LNCAP (cell line): ENCODE results near the gene CDH13.

Experiments used
- TF ChIP-seq, protein P1 (sequence below): fragments of 450-650 bp; IDR thresholded peaks from 2 replicates; pipeline ENCODE4 v1.5.1; 2017; ENCODE audit warnings: mild to moderate bottlenecking

CDH13 gene

DNA sequence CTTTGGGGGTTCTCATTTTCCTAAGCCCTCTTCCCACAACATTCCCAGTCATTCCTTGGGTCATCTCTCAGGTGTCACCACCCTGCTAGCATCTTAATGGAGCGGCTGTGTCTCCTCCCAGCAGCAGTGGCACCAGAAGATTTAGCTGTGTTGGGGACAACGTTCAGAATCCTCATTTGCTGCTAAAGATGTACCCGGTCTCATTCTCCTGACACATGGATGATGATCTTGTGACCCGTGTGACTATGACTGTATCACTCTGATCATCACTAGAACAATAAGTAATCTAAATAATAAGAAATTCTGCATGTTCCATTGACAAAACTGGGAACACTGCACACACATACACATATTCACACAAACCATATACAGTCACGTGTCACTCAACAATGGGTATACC lies 781.2 kb downstream of the CDH13 start:
- TF ChIP-seq, protein P1, sequence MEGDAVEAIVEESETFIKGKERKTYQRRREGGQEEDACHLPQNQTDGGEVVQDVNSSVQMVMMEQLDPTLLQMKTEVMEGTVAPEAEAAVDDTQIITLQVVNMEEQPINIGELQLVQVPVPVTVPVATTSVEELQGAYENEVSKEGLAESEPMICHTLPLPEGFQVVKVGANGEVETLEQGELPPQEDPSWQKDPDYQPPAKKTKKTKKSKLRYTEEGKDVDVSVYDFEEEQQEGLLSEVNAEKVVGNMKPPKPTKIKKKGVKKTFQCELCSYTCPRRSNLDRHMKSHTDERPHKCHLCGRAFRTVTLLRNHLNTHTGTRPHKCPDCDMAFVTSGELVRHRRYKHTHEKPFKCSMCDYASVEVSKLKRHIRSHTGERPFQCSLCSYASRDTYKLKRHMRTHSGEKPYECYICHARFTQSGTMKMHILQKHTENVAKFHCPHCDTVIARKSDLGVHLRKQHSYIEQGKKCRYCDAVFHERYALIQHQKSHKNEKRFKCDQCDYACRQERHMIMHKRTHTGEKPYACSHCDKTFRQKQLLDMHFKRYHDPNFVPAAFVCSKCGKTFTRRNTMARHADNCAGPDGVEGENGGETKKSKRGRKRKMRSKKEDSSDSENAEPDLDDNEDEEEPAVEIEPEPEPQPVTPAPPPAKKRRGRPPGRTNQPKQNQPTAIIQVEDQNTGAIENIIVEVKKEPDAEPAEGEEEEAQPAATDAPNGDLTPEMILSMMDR, result no peak

DNA sequence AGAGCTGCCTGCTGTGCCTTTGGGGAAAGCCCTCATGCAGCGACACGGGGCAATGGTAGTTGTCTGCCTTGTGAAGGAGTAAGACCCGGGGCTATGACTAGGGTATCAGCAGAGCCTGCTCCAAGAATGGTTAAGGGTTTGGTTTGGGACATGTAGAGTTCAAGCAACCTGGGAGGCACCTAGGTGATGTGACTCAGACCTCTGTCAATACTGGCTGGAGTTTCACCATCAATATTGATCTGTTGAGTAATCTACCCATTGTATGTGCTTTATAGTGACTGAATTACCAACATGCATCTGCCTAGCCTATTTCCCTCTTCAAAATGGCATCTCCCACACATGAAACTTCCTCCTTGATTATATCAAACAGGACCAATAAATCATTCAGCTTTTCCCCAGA lies 782.6 kb downstream of the CDH13 start:
- TF ChIP-seq, protein P1, result no peak

DNA sequence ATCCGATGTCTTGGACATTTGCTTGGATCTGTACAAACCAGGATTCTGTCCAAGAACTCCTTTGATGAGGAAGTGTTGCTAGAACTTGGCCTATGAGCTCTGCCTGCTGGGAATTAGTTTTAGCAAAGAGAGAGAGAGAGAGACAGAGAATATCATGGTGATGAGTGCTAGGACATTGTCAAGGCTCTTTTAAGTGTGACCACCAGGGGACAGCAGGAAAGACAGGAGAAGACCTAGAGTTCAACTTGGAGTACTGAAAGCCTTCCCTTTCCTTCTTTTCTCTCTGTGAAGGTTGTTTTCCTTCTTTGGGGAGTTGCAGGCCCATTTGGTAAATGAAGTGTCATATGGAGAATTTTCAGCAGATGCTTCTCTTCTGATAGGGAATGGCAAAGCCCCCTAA lies 791.8 kb downstream of the CDH13 start:
- TF ChIP-seq, protein P1, result no peak

DNA sequence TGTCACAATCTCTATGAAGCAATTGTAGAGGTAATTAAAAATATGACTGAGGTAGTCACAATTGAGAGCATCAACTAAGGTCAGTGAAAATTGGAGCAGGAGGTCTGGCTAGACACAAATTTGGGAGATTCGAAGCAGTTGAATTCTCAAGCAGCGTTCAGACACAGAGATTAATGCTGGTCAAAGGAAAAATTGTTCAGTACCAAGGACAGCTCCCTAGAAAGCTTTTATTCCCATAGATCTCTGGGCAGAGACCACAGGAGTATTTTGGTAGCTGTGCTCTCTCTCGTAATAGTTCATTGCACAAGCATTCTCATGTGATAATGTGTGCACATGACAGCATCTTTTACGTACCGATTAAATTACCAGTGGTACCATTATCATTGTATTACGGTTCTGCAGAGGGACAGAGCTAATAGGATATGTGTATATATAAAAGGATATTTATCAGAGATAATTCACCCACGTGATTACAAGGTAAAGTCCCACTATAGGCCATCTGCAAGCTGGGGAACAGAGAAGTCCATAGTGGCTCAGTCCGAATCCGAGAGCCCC lies 793.5 kb downstream of the CDH13 start:
- TF ChIP-seq, protein P1, result no peak

DNA sequence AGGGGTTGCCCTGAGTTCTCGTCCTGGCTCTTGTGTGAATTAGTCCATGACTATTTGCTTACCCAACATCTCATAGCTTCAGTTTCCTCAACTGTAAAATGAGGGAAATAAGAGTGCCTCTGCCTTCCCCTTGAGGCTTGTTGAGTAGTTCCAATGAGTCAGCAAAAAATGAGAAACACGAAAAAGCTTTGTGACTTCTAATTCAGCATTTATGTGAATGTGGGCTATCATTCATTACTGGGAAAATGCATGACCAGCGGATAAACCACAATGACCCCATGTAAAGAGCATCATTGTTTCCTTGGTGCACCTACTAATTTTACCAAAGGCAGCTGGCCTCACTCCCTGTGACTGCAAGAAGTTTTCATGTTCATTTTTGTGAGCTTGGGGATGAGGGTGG lies 806.4 kb downstream of the CDH13 start:
- TF ChIP-seq, protein P1, result no peak

DNA sequence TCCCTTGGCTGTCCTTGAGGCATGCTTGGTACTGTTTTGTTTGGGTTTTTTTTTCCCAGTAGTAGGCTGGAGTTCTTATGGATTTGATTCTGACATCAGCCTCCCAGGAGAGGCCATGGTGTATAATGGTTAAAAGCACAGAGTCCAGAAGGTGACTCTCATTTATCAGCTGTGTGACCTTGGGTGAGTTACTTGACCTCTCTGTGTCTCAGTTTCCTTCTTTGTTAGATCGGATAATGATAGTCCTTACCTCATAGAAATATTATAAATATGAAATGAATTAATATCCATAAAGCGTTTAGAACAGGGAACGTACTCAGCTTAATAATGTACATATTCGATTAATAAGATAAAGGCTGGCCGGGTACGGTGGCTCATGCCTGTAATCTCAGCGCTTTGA lies 810.3 kb downstream of the CDH13 start:
- TF ChIP-seq, protein P1, result no peak

DNA sequence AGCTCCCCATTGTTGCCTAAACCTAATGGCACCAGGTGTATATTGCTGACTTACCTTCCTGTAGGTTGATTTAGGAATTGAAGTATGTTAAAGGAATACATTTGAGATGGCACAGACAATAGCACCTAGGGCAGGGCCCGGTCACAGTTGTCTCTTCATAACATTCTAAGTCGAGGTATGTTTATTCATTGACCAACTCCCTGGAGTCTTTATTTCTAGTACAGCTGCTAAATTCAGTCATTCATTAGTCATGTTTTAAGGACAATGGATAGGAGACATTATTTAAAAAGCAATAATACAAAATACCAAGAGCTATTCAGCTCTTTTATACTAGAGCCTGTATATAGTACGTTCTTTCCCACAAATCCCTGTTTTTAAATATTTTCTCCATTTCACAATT lies 811.6 kb downstream of the CDH13 start:
- TF ChIP-seq, protein P1, result no peak

DNA sequence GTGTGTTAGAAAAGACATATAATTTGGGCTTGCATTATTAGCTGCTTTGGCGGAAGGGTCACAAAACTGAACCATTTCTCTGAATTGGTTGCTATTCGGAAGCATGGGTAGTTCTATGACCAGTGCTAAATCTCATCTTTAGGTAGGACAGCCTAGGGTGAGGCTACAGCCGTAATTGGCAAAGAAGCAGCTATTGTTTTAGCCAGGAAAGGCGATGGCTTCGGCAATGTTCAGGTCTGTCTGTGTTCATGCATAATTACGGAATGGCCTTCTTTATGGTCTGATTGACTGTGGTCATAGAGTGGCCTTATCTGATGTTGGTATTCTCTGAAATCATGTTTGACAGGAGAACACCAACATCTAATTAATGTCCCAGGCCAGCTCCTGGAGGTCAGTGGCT lies 812.6 kb downstream of the CDH13 start:
- TF ChIP-seq, protein P1, result no peak
